ENCODE measurements around the gene NENF.
A peak's percentile ranks its signal among the peaks of the same experiment; 100 is the strongest.
"Not testable (repeated sequence)": the region's sequence is repeated elsewhere in the genome, so short reads cannot be mapped to it uniquely, and the experiment has no call there.

NENF gene

DNA sequence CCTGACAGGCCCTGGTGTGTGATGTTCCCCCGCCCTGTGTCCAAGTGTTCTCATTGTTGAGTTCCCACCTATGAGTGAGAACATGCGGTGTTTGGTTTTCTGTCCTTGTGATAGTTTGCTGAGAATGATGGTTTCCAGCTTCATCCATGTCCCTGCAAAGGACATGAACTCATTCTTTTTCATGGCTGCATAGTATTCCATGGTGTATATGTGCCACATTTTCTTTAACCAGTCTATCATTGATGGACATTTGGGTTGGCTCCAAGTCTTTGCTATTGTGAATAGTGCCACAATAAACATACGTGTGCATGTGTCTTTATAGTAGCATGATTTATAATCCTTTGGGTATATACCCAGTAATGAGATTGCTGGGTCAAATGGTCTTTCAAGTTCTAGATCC, 43.1 kb downstream of the NENF start:
- peaks cover 11% of the 10 kb centered on the region for H3K27me3 Mint-ChIP-seq (ENCODE audit: low read depth)
- H3K36me3 Mint-ChIP-seq (ENCODE audit: low read depth); H3K4me3 Mint-ChIP-seq; H3K9me3 Mint-ChIP-seq; DNase-seq (ENCODE audit: low spot score); H3K27ac Mint-ChIP-seq: not testable (repeated sequence)
- H3K4me1 Mint-ChIP-seq (ENCODE audit: low read depth), result peaks cover 16% of the 10 kb centered on the region

DNA sequence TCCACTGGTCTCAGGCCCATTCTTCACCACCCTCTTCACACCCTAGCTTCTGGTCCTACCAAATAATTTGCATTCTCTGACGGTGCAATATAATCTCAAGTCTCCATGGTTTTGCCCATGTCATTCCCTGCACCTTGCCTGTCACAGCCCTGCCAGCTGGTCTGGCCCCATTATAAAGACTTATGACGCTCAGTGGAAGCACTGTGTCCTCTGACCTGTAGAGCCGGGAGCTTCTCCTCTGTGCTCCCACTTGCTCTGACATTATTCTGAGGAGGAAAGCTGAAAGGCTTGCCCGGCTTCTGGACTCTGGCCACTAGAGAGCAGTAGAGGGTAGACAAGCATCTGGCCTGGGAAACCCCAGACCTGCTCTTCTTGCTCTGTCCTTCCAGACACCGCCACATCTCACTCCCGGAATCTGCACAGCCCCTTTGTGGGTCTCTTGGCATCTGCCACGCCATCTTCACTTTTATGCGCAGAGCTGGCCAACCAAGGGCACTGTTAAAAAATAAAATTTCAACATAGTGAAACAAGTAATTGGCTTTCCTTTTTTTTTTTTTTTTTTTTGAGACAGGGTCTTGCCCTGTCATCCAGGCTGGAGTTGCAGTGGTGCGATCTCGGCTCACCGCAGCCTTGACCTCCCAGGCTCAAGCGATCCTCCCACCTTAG, 44.4 kb downstream of the NENF start:
- H3K4me1 Mint-ChIP-seq (ENCODE audit: low read depth), result peaks cover 16% of the 10 kb centered on the region
- no peaks in the 10 kb centered on the region for H3K9me3 Mint-ChIP-seq
- no peak overlapping the region for H3K4me3 Mint-ChIP-seq
- H3K36me3 Mint-ChIP-seq (ENCODE audit: low read depth), result no peaks in the 10 kb centered on the region
- DNase-seq (ENCODE audit: low spot score), result peak; percentile 68
- peaks cover 17% of the 10 kb centered on the region for H3K27me3 Mint-ChIP-seq (ENCODE audit: low read depth)
- no peak overlapping the region for H3K27ac Mint-ChIP-seq

DNA sequence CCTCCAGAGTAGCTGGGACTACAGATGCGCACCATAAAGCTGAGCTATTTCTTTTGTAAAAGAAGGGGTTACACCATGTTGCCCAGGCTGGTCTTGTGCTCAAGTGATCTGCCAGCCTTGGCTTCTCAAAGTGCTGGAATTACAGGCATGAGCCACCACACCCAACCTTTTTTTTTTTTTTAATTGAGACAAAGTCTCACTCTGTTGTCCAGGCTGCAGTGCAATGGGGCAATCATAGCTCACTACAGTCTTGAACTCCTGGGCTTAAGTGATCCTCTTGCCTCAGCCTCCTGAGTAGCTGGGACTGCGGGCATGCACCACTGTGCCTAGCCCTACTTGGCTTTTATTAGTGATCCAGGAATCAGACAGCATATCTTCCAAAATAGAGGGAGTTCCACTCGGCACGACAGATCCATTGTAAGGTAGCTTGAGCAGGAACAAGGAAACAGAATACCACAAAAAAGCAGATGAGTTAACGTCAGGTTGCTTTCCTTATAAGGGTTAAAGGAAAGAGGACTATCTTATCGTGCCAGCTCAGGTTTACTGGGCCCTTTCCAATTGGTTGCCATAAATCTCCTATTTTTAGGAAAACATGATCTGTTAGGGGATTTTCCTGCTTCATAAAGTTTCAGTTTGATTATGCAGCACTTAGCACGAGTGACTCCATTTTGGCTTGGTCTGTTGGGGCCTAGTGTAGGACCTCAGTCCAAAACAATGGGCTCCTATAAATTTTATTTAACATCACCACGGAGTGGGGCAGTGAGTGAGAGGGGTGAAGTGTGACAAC, 45.2 kb downstream of the NENF start:
- H3K36me3 Mint-ChIP-seq (ENCODE audit: low read depth), result no peaks in the 10 kb centered on the region
- H3K27ac Mint-ChIP-seq, result no peak overlapping the region

DNA sequence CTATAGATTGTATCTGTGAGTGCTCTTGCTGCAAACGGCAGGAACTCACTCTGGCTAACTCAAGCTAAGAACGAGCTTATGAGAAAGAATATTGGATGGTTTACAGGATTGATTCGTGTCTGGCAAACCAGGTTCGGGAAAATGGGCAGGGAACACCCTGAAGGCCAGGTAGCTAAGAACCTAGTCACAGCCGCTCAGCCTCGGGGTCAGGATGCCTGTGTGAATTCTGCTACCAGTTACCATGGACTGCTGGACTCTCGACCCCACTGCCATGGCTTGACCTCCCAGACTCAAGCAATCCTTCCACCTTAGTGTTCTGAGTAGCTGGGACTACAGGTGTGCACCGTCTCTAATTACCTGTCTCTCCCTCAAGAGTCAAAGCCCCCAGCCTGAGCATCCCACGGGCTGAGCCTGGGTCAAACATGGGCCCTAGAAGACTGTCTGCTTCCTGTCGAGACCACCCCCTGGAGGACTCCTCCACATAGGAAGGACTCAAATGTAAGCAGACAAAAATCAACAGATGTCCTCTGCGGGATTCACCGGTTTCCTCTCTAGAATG, 45.8 kb downstream of the NENF start:
- peaks cover 17% of the 10 kb centered on the region for H3K27me3 Mint-ChIP-seq (ENCODE audit: low read depth)
- H3K36me3 Mint-ChIP-seq (ENCODE audit: low read depth), result no peaks in the 10 kb centered on the region
- no peak overlapping the region for H3K27ac Mint-ChIP-seq
- DNase-seq (ENCODE audit: low spot score), result no peak
- no peaks in the 10 kb centered on the region for H3K9me3 Mint-ChIP-seq
- no peak overlapping the region for H3K4me3 Mint-ChIP-seq
- H3K4me1 Mint-ChIP-seq (ENCODE audit: low read depth), result peaks cover 9% of the 10 kb centered on the region

More for the DNA sequence above, 45.2 kb downstream of the NENF start:
- DNase-seq (ENCODE audit: low spot score), result no peak
- peaks cover 17% of the 10 kb centered on the region for H3K27me3 Mint-ChIP-seq (ENCODE audit: low read depth)
- peaks cover 15% of the 10 kb centered on the region for H3K4me1 Mint-ChIP-seq (ENCODE audit: low read depth)
- no peaks in the 10 kb centered on the region for H3K9me3 Mint-ChIP-seq
- H3K4me3 Mint-ChIP-seq, result no peak overlapping the region

DNA sequence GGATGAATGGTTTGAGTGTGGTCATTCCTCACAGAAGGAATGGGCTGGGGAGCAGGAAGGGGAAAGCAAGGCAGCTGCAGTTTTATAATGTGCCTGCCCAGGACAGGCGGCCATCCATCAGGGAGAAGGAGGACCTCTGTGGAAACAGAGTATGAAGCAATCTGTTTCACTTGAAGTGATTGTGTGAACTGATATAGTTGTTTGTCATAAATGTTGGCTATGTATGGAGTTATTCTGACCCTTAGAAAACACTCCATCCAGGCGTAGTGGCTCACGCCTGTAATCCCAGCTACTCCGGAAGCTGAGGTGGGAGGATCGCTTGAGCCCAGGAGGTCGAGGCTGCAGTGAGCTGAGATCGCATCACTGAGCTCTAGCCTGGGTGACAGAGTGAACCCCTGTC, 46.5 kb downstream of the NENF start:
- H3K27ac Mint-ChIP-seq, result no peak overlapping the region
- H3K9me3 Mint-ChIP-seq, result no peaks in the 10 kb centered on the region
- H3K4me3 Mint-ChIP-seq, result no peak overlapping the region
- H3K27me3 Mint-ChIP-seq (ENCODE audit: low read depth), result peaks cover 17% of the 10 kb centered on the region
- peaks cover 9% of the 10 kb centered on the region for H3K4me1 Mint-ChIP-seq (ENCODE audit: low read depth)
- DNase-seq (ENCODE audit: low spot score), result no peak
- H3K36me3 Mint-ChIP-seq (ENCODE audit: low read depth), result no peaks in the 10 kb centered on the region

DNA sequence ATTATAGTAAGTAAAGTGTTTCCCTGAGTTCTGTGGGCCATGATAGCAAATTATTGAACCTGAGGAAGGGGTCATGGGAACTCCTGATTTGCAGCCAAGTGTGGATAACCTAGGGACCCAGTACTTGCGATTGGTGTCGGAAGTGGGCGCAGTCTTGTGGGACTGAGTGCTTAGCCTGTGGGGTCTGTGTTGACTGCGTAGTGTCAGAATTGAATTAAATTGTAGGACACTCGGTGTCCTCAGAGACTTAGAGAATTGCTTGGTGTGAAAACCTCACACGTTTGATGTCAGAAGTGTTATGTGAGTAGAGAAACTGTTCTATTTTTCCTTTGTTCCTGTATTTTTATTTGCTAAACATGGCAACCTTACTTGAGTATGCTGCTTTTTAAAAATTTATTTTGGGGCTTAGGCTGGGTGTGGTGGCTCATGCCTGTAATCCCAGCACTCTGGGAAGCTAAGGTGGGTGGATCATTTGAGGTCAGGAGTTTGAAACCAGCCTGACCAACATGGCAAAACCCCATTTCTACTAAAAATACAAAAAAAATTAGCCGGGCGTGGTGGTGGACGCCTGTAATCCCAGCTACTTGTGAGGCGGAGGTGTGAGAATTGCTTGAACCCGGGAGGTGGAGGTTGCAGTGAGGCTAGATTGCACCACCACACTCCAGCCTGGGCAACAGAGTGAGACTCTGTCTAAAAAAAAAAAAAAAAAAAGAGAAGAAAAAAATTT, 48.2 kb downstream of the NENF start:
- not testable (repeated sequence) for DNase-seq (ENCODE audit: low spot score); H3K27ac Mint-ChIP-seq; H3K4me1 Mint-ChIP-seq (ENCODE audit: low read depth); H3K36me3 Mint-ChIP-seq (ENCODE audit: low read depth); H3K4me3 Mint-ChIP-seq; H3K9me3 Mint-ChIP-seq
- peaks cover 14% of the 10 kb centered on the region for H3K27me3 Mint-ChIP-seq (ENCODE audit: low read depth)

DNA sequence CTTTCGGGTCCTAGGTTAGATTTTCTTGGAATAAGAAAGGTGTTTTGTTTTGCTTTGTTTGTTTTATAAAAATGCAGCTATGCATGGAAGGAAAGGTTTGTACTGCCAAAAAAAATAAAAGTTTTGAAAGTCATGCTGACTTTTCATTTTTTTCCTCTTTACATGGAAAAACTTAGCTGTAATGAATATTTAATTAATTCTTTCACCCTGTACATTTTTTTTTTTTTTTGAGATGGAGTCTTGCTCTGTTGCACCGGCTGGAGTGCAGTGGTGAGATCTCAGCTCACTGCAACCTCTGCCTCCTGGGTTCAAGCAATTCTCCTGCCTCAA, 48.7 kb downstream of the NENF start:
- Mint-ChIP-seq H3K27ac (no peak overlapping the region), H3K27me3 (ENCODE audit: low read depth) (peaks cover 13% of the 10 kb centered on the region)

DNA sequence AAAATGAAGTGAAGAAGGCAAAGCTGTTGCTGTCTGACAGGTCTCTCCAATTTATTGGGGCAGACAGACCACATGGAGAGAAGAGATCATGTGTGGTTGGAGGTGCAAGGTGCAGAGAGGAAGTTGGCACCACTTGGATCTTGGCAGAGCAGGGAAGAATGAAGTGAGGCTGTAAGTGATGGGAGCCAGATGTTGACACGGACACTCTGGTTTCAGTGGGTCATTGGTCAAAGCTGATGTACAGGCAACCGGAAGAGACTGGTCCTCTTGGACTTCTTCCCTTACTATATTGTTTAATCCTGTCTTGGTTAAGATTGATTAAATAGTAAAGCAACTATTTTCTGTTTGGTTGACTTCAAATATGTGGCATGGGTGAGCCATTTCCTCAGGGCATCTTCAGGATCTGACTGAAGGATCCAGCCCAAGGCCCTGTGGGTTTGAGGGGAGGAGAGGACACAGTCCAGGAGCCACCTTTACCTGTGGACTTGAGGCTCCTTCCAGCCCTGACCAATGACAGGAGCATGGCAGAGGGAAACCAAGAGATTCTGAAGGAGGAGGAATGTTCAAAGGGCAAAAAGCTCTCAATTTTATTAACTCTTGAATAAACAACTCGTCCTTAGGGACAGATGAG, 49.4 kb downstream of the NENF start:
- no peak for DNase-seq (ENCODE audit: low spot score)
- no peak overlapping the region for H3K4me3 Mint-ChIP-seq
- H3K36me3 Mint-ChIP-seq (ENCODE audit: low read depth), result no peaks in the 10 kb centered on the region
- peaks cover 13% of the 10 kb centered on the region for H3K27me3 Mint-ChIP-seq (ENCODE audit: low read depth)
- H3K9me3 Mint-ChIP-seq, result no peaks in the 10 kb centered on the region
- peaks cover 8% of the 10 kb centered on the region for H3K4me1 Mint-ChIP-seq (ENCODE audit: low read depth)
- no peak overlapping the region for H3K27ac Mint-ChIP-seq

More for the DNA sequence above, 48.7 kb downstream of the NENF start:
- no peak for DNase-seq (ENCODE audit: low spot score)
- no peaks in the 10 kb centered on the region for H3K9me3 Mint-ChIP-seq
- H3K36me3 Mint-ChIP-seq (ENCODE audit: low read depth), result no peaks in the 10 kb centered on the region
- H3K4me3 Mint-ChIP-seq, result no peak overlapping the region
- peaks cover 9% of the 10 kb centered on the region for H3K4me1 Mint-ChIP-seq (ENCODE audit: low read depth)

DNA sequence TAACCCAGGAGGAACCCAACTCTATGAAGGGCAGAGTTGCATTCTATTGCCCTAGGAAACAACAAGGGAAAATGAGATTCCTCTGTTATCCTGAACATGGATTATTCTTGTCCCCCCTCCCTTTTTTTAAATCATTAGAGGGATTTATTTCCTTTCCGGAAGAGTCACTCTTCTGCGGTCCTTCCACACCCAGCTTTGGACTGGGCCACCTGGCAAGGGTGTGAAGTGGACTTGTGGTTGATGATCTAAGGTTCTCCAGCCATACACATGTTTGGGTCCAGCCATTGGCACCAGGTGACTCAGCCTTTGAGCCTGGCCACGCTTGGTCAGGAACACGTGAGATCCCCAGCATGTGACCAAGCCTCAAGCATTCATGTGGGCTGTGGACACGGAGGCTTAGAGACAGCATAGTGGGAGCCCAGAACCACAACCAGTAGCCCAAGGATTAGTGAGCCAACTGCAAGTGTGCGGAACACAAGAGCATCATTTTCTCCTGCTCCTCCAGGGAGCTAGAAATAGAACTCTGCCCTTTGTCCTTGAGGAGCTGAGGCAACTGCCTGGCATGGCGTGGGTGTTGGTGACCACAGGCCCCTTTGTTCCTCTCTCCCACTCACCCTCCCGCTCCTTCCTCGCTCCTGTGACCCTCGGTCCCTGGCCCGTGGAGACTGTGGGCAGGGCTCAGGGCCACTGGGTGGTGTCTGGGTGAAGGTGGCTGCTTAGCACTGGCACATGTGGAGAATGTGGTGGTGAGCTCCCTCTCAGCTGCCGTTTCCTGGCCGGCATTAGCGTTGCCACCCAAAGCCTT, 50.1 kb downstream of the NENF start:
- Mint-ChIP-seq H3K4me3 (no peak overlapping the region), H3K9me3 (no peaks in the 10 kb centered on the region), H3K36me3 (ENCODE audit: low read depth) (no peaks in the 10 kb centered on the region), H3K27me3 (ENCODE audit: low read depth) (peaks cover 13% of the 10 kb centered on the region), H3K4me1 (ENCODE audit: low read depth) (peaks cover 4% of the 10 kb centered on the region), H3K27ac (no peak overlapping the region)
- DNase-seq (ENCODE audit: low spot score), result no peak

DNA sequence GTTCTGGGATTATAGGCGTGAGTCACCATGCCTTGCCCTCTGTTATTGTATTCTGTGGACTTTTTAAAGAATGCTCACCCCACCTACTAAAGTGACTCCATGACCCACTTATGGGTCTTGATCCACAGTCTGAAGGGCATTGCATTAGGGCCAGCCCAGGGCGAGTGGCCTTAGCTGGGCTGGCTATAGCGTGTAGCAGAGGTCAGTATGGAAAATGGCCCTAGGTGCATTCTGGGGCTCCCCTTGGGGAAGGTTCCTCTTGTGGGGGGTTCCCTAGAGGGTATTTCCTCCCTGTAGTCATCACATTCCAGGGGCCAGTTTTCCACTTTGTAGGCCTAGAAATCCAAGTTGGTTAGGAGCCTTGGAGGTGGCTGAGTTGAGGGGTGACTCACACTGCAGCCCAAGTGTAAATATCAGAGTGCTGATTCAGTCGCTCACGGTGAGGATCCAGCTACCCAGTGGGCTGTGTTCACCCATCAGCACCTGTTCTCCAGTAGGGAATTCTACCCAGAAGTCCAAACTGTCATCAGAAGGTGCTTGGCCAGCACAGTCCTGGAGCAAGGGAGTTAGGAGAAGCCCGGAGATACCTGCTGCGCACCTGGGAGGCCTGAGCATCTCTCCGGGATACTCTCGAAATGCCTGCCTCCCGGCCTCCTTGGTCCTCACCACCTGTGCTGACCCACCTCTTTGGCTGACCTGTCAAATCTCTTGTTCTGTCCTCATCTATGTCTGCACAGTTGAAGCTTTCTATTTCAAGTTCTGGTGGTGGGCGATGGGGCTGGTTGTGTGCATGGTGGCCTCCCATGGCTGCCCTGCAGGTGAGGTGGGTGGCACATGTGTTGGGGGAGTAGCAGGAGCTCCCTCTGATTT, 52.2 kb downstream of the NENF start:
- Mint-ChIP-seq H3K4me1 (ENCODE audit: low read depth) (no peaks in the 10 kb centered on the region), H3K9me3 (no peaks in the 10 kb centered on the region), H3K4me3 (no peak overlapping the region), H3K36me3 (ENCODE audit: low read depth) (no peaks in the 10 kb centered on the region), H3K27ac (no peak overlapping the region), H3K27me3 (ENCODE audit: low read depth) (peaks cover 9% of the 10 kb centered on the region)
- DNase-seq (ENCODE audit: low spot score), result no peak

DNA sequence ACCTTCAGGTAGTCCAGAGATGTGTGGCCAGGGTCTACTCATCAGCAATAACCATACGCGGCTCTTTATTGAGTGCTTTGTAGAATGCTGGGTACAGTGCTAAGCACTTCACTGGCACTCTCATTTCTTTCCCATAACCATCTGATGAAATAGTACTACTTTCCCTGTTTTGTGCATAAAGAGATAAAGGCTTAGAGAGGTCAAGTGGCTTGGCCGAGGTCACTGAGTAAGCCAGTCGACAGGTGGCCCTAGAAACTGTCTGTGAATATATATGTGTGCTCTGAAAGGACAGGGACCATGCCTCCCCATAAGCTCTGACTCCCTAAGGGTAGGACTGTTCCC, 52.8 kb downstream of the NENF start:
- H3K27me3 Mint-ChIP-seq (ENCODE audit: low read depth), result peaks cover 9% of the 10 kb centered on the region
- no peak overlapping the region for H3K4me3 Mint-ChIP-seq
- no peaks in the 10 kb centered on the region for H3K4me1 Mint-ChIP-seq (ENCODE audit: low read depth)
- no peaks in the 10 kb centered on the region for H3K36me3 Mint-ChIP-seq (ENCODE audit: low read depth)
- no peaks in the 10 kb centered on the region for H3K9me3 Mint-ChIP-seq
- no peak overlapping the region for H3K27ac Mint-ChIP-seq
- DNase-seq (ENCODE audit: low spot score), result no peak

DNA sequence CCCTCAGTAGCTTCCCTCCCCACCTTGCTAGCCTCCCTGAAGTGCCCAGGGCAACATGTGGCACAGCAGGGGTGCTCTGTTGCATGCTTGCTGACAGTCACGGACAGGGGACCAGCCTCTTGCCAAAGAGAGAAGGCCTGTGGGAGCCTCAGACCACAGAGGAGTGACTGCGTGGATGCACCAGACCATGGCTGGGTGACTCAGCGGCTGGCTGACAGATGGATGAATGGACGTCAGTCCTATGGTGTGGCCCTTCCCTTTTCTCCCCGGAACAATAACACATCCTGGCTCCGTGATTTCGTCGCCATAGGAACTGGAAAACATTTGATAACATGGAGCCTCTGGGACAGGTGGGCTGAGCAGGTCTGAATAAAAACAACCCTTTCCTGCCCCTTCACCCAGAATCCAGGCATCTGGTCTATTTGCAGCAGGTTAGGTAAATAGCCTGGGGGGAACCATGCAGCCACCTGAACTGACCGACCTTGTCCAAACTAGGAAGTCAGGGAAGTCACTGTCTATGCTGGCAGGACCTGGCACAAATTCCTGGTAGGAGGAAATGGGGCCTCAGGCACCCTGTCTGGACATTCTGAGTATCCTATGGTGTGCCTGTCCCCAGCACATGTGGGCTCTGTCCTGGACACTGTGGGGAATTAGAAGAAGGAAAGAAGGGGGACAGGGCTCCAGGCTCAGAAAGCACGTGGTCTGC, 53.3 kb downstream of the NENF start:
- H3K9me3 Mint-ChIP-seq, result no peaks in the 10 kb centered on the region
- DNase-seq (ENCODE audit: low spot score), result no peak
- no peaks in the 10 kb centered on the region for H3K4me1 Mint-ChIP-seq (ENCODE audit: low read depth)
- no peak overlapping the region for H3K27ac Mint-ChIP-seq
- no peaks in the 10 kb centered on the region for H3K36me3 Mint-ChIP-seq (ENCODE audit: low read depth)
- H3K27me3 Mint-ChIP-seq (ENCODE audit: low read depth), result peaks cover 5% of the 10 kb centered on the region
- no peak overlapping the region for H3K4me3 Mint-ChIP-seq
